HG03432 (cell line): ENCODE results near the gene ZNF140.

Source experiments
- ATAC-seq: cut with Tn5 transposase; IDR thresholded peaks from one replicate; pipeline ENCODE4 v1.9.1; 2021; ENCODE audit warnings: mild to moderate bottlenecking, moderate library complexity; ENCODE audit not compliant: unreplicated experiment

Gene ZNF140

GRCh38 chr12:133130038-133130807 is 49.5 kb downstream of the ZNF140 start, which contains the start of the genes ZNF10 and ZNF891:
TSS of gene ZNF10 (plus strand) at chr12:133130627. CDS start at chr12:133144493, 13,866 bp downstream.
TSS of gene ZNF891 (minus strand) at chr12:133130274. CDS start at chr12:133121918, 8,356 bp downstream.
- peak; percentile 95 for ATAC-seq

- peak; percentile 13 for ATAC-seq
Observed at GRCh38 chr12:133130808-133131128, 50.0 kb downstream of the ZNF140 start.

GRCh38 chr12:133135747-133136146 is 55.0 kb downstream of the ZNF140 start:
- no peak for ATAC-seq

GRCh38 chr12:133145981-133146380 is 65.3 kb downstream of the ZNF140 start:
- no peak for ATAC-seq

GRCh38 chr12:133156125-133156690 is 75.5 kb downstream of the ZNF140 start:
- ATAC-seq, result no peak
